HepG2 (cell line): Measurements from ENCODE around the gene FAM83F. TPM values are rescaled to one million over a fixed set of nuclear protein-coding genes. Genes with fewer than 3 reads are reported as not detected.

ENCODE experiments used
- BHLHE40 ChIP-seq: IDR thresholded peaks from 2 replicates; pipeline ENCODE4 v1.6.1; 2011; ENCODE audit warnings: low read length, improper control_type of control experiment
- CBX2 ChIP-seq, 2 experiments: fragments of 200-600 bp in 1 of 2; sonication (generic); formaldehyde crosslinking in 1 of 2; IDR thresholded peaks; 2 replicates each; pipeline versions ENCODE4 v1.7.0 to v1.8.1; 2018 to 2022; ENCODE audit warnings: low read depth in 2 of 2, low read length in 1 of 2, mild to moderate bottlenecking in 1 of 2, missing genetic modification reagents in 1 of 2
- CENPX ChIP-seq: sonication (generic); formaldehyde crosslinking; IDR thresholded peaks from 2 replicates; pipeline ENCODE4 v1.9.0; 2021; ENCODE audit warnings: mild to moderate bottlenecking, missing genetic modification reagents, moderate library complexity
- GMEB2 ChIP-seq: IDR thresholded peaks from 2 replicates; pipeline ENCODE4 v1.6.1; 2016; ENCODE audit warnings: missing biosample characterization, missing genetic modification reagents, low read depth
- KAT2B ChIP-seq: fragments of 150-350 bp; IDR thresholded peaks from 2 replicates; pipeline ENCODE4 v1.6.1; 2014; ENCODE audit warnings: low read depth, low read length, borderline replicate concordance
- KDM1A ChIP-seq: IDR thresholded peaks from 2 replicates; pipeline ENCODE4 v1.6.1; 2016; ENCODE audit warnings: missing compliant biosample characterization
- MBNL3 ChIP-seq: fragments of 250-450 bp; sonication (Bioruptor Pico); conservative IDR thresholded peaks from 2 replicates; pipeline ENCODE4 v1.8.0; 2022; ENCODE audit warnings: mild to moderate bottlenecking, inconsistent platforms
- NFRKB ChIP-seq: fragments of 450-650 bp; IDR thresholded peaks from 2 replicates; pipeline ENCODE4 v1.6.1; 2017
- SAFB2 ChIP-seq: sonication (generic); formaldehyde crosslinking; IDR thresholded peaks from 2 replicates; pipeline ENCODE4 v1.5.1; 2020; ENCODE audit warnings: missing genetic modification reagents, low read depth, mild to moderate bottlenecking, borderline replicate concordance
- SRY ChIP-seq: sonication (generic); formaldehyde crosslinking; IDR thresholded peaks from 2 replicates; pipeline ENCODE4 v1.8.0; 2022; ENCODE audit warnings: mild to moderate bottlenecking, missing genetic modification reagents
- TEAD2 ChIP-seq: sonication (generic); formaldehyde crosslinking; IDR thresholded peaks from 2 replicates; pipeline ENCODE4 v1.9.0; 2021; ENCODE audit warnings: missing genetic modification reagents
- TIGD3 ChIP-seq: sonication (generic); formaldehyde crosslinking; IDR thresholded peaks from 2 replicates; pipeline ENCODE4 v1.5.1; 2020; ENCODE audit warnings: mild to moderate bottlenecking, missing genetic modification reagents, borderline replicate concordance
- ZIK1 ChIP-seq: sonication (generic); formaldehyde crosslinking; IDR thresholded peaks from 2 replicates; pipeline ENCODE4 v1.5.0; 2020; ENCODE audit warnings: mild to moderate bottlenecking, low read depth, missing genetic modification reagents, borderline replicate concordance
- ZMYM4 ChIP-seq: sonication (generic); formaldehyde crosslinking; IDR thresholded peaks from 2 replicates; pipeline ENCODE4 v1.8.1; 2023; ENCODE audit warnings: mild to moderate bottlenecking, missing genetic modification reagents
- ZNF124 ChIP-seq: sonication (generic); formaldehyde crosslinking; IDR thresholded peaks from 2 replicates; pipeline ENCODE4 v1.4.0; 2020; ENCODE audit warnings: missing genetic modification reagents
- ZNF143 ChIP-seq: sonication (generic); formaldehyde crosslinking; IDR thresholded peaks from 2 replicates; pipeline ENCODE4 v1.4.0; 2020; ENCODE audit warnings: missing genetic modification reagents
- ZNF296 ChIP-seq: sonication (generic); formaldehyde crosslinking; conservative IDR thresholded peaks from 2 replicates; pipeline ENCODE4 v1.5.0; 2020; ENCODE audit warnings: mild to moderate bottlenecking, missing genetic modification reagents
- ZNF343 ChIP-seq: sonication (generic); formaldehyde crosslinking; IDR thresholded peaks from 2 replicates; pipeline ENCODE4 v1.4.0; 2020; ENCODE audit warnings: mild to moderate bottlenecking, missing genetic modification reagents
- ZNF546 ChIP-seq: sonication (generic); formaldehyde crosslinking; conservative IDR thresholded peaks from 2 replicates; pipeline ENCODE4 v1.8.1; 2023; ENCODE audit warnings: mild to moderate bottlenecking, missing genetic modification reagents
- ZNF644 ChIP-seq: IDR thresholded peaks from 2 replicates; pipeline ENCODE4 v1.6.1; 2016; ENCODE audit warnings: low read depth
- ZNF703 ChIP-seq: sonication (generic); formaldehyde crosslinking; IDR thresholded peaks from 2 replicates; pipeline ENCODE4 v1.5.1; 2020; ENCODE audit warnings: missing genetic modification reagents, mild to moderate bottlenecking, moderate library complexity, borderline replicate concordance
- ZNF737 ChIP-seq: sonication (generic); formaldehyde crosslinking; IDR thresholded peaks from 2 replicates; pipeline ENCODE4 v1.5.0; 2020; ENCODE audit warnings: missing genetic modification reagents, mild to moderate bottlenecking, borderline replicate concordance
- ZNF761 ChIP-seq: sonication (generic); formaldehyde crosslinking; conservative IDR thresholded peaks from 2 replicates; pipeline ENCODE4 v1.4.0; 2020; ENCODE audit warnings: mild to moderate bottlenecking, missing genetic modification reagents
- ZNF776 ChIP-seq: sonication (generic); formaldehyde crosslinking; IDR thresholded peaks from 2 replicates; pipeline ENCODE4 v1.4.0; 2020; ENCODE audit warnings: mild to moderate bottlenecking, missing genetic modification reagents
- ZNF816 ChIP-seq: sonication (generic); formaldehyde crosslinking; IDR thresholded peaks from 2 replicates; pipeline ENCODE4 v1.8.0; 2022; ENCODE audit warnings: missing genetic modification reagents, mild to moderate bottlenecking, borderline replicate concordance
- ZNF891 ChIP-seq: sonication (generic); formaldehyde crosslinking; IDR thresholded peaks from 2 replicates; pipeline ENCODE4 v1.5.0; 2020; ENCODE audit warnings: mild to moderate bottlenecking, missing genetic modification reagents
- ZSCAN21 ChIP-seq: sonication (generic); formaldehyde crosslinking; IDR thresholded peaks from 2 replicates; pipeline ENCODE4 v1.8.0; 2022; ENCODE audit warnings: mild to moderate bottlenecking, missing genetic modification reagents, moderate library complexity, borderline replicate concordance
- ZUFSP ChIP-seq: sonication (generic); formaldehyde crosslinking; IDR thresholded peaks from 2 replicates; pipeline ENCODE4 v1.9.0; 2021; ENCODE audit warnings: missing genetic modification reagents, mild to moderate bottlenecking, borderline replicate concordance
- polyA plus RNA-seq, 8 experiments: library from polyadenylated mRNA; depleted of rRNA in 3 of 8; stranded (reverse) in 7 of 8; unstranded in 1 of 8; fragments of >200 nt; fragmentation: Illumina TruSeq in 4 of 8; extraction: Trizol in 4 of 8; gene quantifications; 2 replicates each; pipeline versions ENCODE4 v1.2.1 to v1.2.3, GENCODE V29; 2011 to 2016; ENCODE audit warnings: low read depth in 4 of 8, missing spikeins in 1 of 8, mixed read lengths in 1 of 8; ENCODE audit not compliant: insufficient read depth in 1 of 8
- total RNA-seq, 5 experiments: library from RNA; depleted of rRNA; stranded (reverse); fragments of >200 nt; fragmentation: Illumina TruSeq; extraction: Trizol; gene quantifications; 2 replicates each; pipeline ENCODE4 v1.2.3, GENCODE V29; 2016; ENCODE audit warnings: low read depth in 1 of 5

Gene FAM83F
- total and polyA plus RNA-seq, 2 of the 13 experiments (the other 11 are each of a cell fraction or from before 2014, with no cell fraction given) = not detected

GRCh38 chr22:40044102-40044869 is 49.5 kb downstream of the FAM83F start (continued):
- no peak for TF ChIP-seq ZNF816 (CRISPR knock-in tag)
- no peak for TF ChIP-seq ZIK1 (CRISPR knock-in tag)
- TF ChIP-seq KDM1A (CRISPR knock-in tag) = no peak
- TF ChIP-seq ZMYM4 = peak; percentile 81
- no peak for TF ChIP-seq ZNF737 (CRISPR knock-in tag)
- TF ChIP-seq BHLHE40 = no peak
- TF ChIP-seq SAFB2 (CRISPR knock-in tag) = no peak
- TF ChIP-seq SRY (CRISPR knock-in tag) = no peak; the same call in 1 of the 2 replicates
- no peak for TF ChIP-seq GMEB2 (CRISPR knock-in tag)
- no peak for TF ChIP-seq TIGD3 (CRISPR knock-in tag)
- no peak for TF ChIP-seq TEAD2 (CRISPR knock-in tag)
- TF ChIP-seq ZNF296 (CRISPR knock-in tag) = no peak
- peak; percentile 24; the same call in 1 of the 2 replicates for TF ChIP-seq ZNF891
- no peak for TF ChIP-seq CENPX (CRISPR knock-in tag)
- TF ChIP-seq MBNL3 = no peak
- no peak for TF ChIP-seq ZSCAN21 (CRISPR knock-in tag)
- 0 out of 2 replicates have a peak, but pooled peaks have one; percentile 26 for TF ChIP-seq NFRKB
- no peak for TF ChIP-seq KAT2B
- TF ChIP-seq CBX2 (IDR thresholded peaks at IDR 0.05; ENCODE audit: low read depth, low read length) = no peak
- no peak for TF ChIP-seq CBX2 (CRISPR knock-in tag; IDR thresholded peaks at IDR 0.05; ENCODE audit: low read depth)
- TF ChIP-seq ZNF761 = 0 out of 2 replicates have a peak, but pooled peaks have one; percentile 44
- TF ChIP-seq ZNF546 (CRISPR knock-in tag) = 0 out of 2 replicates have a peak, but pooled peaks have one; percentile 42
- no peak for TF ChIP-seq ZNF124 (CRISPR knock-in tag)
- no peak for TF ChIP-seq ZUFSP (CRISPR knock-in tag)
- TF ChIP-seq ZNF143 (CRISPR knock-in tag) = peak; percentile 62
- TF ChIP-seq ZNF644 = no peak
- no peak for TF ChIP-seq ZNF776 (CRISPR knock-in tag)
- TF ChIP-seq ZNF703 = no peak
- TF ChIP-seq ZNF343 (CRISPR knock-in tag) = no peak
